MCF 10A (cell line): Measurements from ENCODE around the gene PCDHA3. TPM values are rescaled to one million over a fixed set of nuclear protein-coding genes. Genes with fewer than 3 reads are reported as not detected.
"Not testable (repeated sequence)": the region's sequence is repeated elsewhere in the genome, so short reads cannot be mapped to it uniquely, and the experiment has no call there.

Experiments used
- BruUV-seq: library from RNA; stranded (reverse); fragments of 400-500 nt; replicated peaks from 2 replicates; lab custom pipeline; 2021; lab: Mats Ljungman, UMichigan
- CTCF ChIA-PET: fragments of 300-600 bp; sonication (Branson Sonifier 250); formaldehyde crosslinking; extraction: SDS; loops from one replicate; lab custom pipeline; 2021; ENCODE audit warnings: antibody characterized with exemption, inconsistent platforms; lab: Yijun Ruan, JAX
- POLR2A ChIA-PET: fragments of 300-600, 350-650 bp; sonication (Branson Sonifier 250); formaldehyde crosslinking; extraction: SDS; loops from one replicate; lab custom pipeline; 2020; ENCODE audit warnings: antibody characterized with exemption, inconsistent platforms; lab: Yijun Ruan, JAX
- DNase-seq: peaks from one replicate; pipeline ENCODE4 v3.0.0-alpha.2; 2018; ENCODE audit not compliant: unreplicated experiment
- H3K27ac Mint-ChIP-seq: one replicate; pipeline ENCODE4 v1.8.0; 2022; ENCODE audit warnings: mild to moderate bottlenecking, low read depth, mixed read lengths; ENCODE audit not compliant: unreplicated experiment
- H3K27me3 Mint-ChIP-seq: one replicate; pipeline ENCODE4 v1.8.0; 2022; ENCODE audit warnings: mixed read lengths; ENCODE audit not compliant: insufficient read depth, unreplicated experiment
- H3K36me3 Mint-ChIP-seq: one replicate; pipeline ENCODE4 v1.8.0; 2022; ENCODE audit warnings: mild to moderate bottlenecking, moderate library complexity, mixed read lengths; ENCODE audit not compliant: insufficient read depth, unreplicated experiment
- H3K4me1 Mint-ChIP-seq: one replicate; pipeline ENCODE4 v1.8.0; 2022; ENCODE audit warnings: mixed read lengths; ENCODE audit not compliant: insufficient read depth, unreplicated experiment
- H3K4me3 Mint-ChIP-seq: one replicate; pipeline ENCODE4 v1.8.0; 2022; ENCODE audit warnings: mild to moderate bottlenecking, moderate library complexity, mixed read lengths; ENCODE audit not compliant: unreplicated experiment
- H3K9me3 Mint-ChIP-seq: one replicate; pipeline ENCODE4 v1.8.0; 2022; ENCODE audit warnings: mixed read lengths; ENCODE audit not compliant: unreplicated experiment
- intact Hi-C: fragments of 100-400 bp; cut with micrococcal nuclease; formaldehyde crosslinking; loops from 2 replicates; pipeline ENCODE4 v1.14.1; 2022
- total RNA-seq: library from RNA; stranded (reverse); gene quantifications from 2 replicates; pipeline ENCODE4 v1.2.3, GENCODE V29; 2022
- TF ChIP-seq, protein P1 (sequence below): fragments of 200-600 bp; IDR thresholded peaks from one replicate; pipeline ENCODE4 v1.8.0; 2022; ENCODE audit warnings: antibody characterized with exemption, mild to moderate bottlenecking; ENCODE audit not compliant: unreplicated experiment

PCDHA3 gene
- total RNA-seq, 1 experiment from 2014 or later, result not detected

DNA sequence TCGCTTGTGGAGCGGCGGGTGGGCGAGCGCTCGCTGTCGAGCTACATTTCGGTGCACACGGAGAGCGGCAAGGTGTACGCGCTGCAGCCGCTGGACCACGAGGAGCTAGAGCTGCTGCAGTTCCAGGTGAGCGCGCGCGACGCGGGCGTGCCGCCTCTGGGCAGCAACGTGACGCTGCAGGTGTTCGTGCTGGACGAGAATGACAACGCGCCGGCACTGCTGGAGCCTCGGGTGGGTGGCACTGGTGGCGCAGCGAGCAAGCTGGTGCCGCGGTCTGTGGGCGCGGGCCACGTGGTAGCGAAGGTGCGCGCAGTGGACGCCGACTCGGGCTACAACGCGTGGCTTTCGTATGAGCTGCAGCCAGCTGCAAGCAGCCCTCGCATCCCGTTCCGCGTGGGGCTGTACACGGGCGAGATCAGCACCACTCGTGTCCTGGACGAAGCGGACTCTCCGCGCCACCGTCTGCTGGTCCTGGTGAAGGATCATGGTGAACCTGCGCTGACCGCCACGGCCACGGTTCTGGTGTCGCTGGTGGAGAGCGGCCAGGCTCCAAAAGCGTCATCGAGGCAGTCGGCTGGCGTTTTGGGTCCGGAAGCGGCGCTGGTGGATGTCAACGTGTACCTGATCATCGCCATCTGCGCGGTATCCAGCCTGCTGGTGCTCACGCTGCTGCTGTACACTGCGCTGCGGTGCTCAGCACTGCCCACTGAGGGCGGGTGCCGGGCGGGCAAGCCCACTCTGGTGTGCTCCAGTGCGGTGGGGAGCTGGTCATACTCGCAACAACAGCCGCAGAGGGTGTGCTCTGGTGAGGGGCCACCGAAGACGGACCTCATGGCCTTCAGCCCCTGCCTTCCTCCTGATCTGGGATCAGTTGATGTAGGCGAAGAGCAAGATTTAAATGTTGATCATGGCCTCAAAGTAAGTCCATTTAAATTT, 42.2 kb downstream of the PCDHA3 start:
- POLR2A ChIA-PET, result no interaction called here
- Mint-ChIP-seq H3K27me3 (no peaks in the 10 kb centered on the region), H3K27ac (no peak overlapping the region), H3K36me3 (no peaks in the 10 kb centered on the region), H3K4me1 (no peaks in the 10 kb centered on the region), H3K9me3 (peaks cover 13% of the 10 kb centered on the region), H3K4me3 (no peak overlapping the region)
- intact Hi-C loops, result no loop called here
- no peak for DNase-seq
- no TSS peak for BruUV-seq
- CTCF ChIA-PET, result interaction anchor here (2.8 kb wide), 1 partner anchor 197 kb away, joined by 8 read pairs; no protein-coding TSS in a partner anchor
- TF ChIP-seq, protein P1, sequence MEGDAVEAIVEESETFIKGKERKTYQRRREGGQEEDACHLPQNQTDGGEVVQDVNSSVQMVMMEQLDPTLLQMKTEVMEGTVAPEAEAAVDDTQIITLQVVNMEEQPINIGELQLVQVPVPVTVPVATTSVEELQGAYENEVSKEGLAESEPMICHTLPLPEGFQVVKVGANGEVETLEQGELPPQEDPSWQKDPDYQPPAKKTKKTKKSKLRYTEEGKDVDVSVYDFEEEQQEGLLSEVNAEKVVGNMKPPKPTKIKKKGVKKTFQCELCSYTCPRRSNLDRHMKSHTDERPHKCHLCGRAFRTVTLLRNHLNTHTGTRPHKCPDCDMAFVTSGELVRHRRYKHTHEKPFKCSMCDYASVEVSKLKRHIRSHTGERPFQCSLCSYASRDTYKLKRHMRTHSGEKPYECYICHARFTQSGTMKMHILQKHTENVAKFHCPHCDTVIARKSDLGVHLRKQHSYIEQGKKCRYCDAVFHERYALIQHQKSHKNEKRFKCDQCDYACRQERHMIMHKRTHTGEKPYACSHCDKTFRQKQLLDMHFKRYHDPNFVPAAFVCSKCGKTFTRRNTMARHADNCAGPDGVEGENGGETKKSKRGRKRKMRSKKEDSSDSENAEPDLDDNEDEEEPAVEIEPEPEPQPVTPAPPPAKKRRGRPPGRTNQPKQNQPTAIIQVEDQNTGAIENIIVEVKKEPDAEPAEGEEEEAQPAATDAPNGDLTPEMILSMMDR, result no peak

DNA sequence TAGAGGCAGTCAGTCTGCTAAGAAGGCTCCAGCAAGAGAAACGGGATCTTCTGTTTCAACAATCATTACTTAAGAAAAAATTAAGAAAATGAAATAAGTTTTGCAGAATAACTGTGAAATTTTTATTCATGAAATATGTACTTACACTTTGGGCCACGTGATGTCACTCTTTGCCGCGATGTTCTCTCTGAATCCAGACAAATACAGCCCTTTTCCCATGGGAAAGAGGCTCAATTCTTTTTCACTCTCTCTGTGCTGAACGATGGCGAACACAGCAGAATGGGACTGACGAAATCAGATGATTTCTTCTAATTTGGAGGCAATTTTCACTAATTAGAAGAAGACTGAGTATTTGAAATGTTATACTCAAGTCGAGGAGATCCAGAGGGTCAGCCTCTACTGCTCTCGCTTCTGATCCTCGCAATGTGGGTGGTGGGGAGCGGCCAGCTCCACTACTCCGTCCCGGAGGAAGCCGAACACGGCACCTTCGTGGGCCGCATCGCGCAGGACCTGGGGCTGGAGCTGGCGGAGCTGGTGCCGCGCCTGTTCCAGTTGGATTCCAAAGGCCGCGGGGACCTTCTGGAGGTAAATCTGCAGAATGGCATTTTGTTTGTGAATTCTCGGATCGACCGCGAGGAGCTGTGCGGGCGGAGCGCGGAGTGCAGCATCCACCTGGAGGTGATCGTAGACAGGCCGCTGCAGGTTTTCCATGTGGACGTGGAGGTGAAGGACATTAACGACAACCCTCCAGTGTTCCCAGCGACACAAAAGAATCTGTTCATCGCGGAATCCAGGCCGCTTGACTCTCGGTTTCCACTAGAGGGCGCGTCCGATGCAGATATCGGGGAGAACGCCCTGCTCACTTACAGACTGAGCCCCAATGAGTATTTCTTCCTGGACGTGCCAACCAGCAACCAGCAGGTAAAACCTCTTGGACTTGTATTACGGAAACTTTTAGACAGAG, 47.6 kb downstream of the PCDHA3 start, which contains the start of gene PCDHA9:
Gene PCDHA9, plus strand, starts transcription at position 244 of the 964 bp plus-strand sequence. Its CDS starts 114 bp downstream, at position 358.
- BruUV-seq, H3K4me3 Mint-ChIP-seq, H3K9me3 Mint-ChIP-seq, H3K27ac Mint-ChIP-seq, H3K4me1 Mint-ChIP-seq, POLR2A ChIA-PET, H3K36me3 Mint-ChIP-seq, H3K27me3 Mint-ChIP-seq: not testable (repeated sequence)
- intact Hi-C loops, result loop anchor here (1.0 kb wide), 1 partner anchor 193 kb away; no protein-coding TSS in a partner anchor
- CTCF ChIA-PET, result interaction anchor here (0.5 to 0.6 kb wide), 2 partner anchors 65 to 174 kb away, joined by 3 to 6 read pairs; no protein-coding TSS in a partner anchor
- peak; percentile 11 for DNase-seq
- TF ChIP-seq, protein P1, result peak; percentile 24

DNA sequence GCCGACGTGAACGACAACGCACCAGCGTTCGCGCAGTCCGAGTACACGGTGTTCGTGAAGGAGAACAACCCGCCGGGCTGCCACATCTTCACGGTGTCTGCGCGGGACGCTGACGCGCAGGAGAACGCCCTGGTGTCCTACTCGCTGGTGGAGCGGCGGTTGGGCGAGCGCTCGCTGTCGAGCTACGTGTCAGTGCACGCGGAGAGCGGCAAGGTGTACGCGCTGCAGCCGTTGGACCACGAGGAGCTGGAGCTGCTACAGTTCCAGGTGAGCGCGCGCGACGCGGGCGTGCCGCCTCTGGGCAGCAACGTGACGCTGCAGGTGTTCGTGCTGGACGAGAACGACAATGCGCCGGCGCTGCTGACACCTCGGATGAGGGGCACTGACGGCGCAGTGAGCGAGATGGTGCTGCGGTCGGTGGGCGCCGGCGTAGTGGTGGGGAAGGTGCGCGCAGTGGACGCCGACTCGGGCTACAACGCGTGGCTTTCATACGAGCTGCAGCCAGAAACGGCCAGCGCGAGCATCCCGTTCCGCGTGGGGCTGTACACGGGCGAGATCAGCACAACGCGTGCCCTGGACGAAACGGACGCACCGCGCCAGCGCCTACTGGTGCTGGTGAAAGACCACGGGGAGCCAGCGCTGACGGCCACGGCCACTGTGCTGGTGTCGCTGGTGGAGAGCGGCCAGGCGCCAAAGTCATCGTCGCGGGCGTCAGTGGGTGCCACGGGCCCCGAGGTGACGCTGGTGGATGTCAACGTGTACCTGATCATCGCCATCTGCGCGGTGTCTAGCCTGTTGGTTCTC, 49.2 kb downstream of the PCDHA3 start:
- H3K4me1 Mint-ChIP-seq, H3K4me3 Mint-ChIP-seq, H3K27me3 Mint-ChIP-seq, H3K36me3 Mint-ChIP-seq, H3K9me3 Mint-ChIP-seq, DNase-seq, POLR2A ChIA-PET, BruUV-seq, intact Hi-C loops, H3K27ac Mint-ChIP-seq: not testable (repeated sequence)
- CTCF ChIA-PET, result interaction anchor here (0.6 to 0.7 kb wide), 2 partner anchors 44 to 160 kb away, joined by 3 read pairs; no protein-coding TSS in a partner anchor

Other genes with a start within 250 kb of the PCDHA3 start
- 105 and 107 TPM in 2 replicates for gene SRA1, start 243.6 kb upstream of the PCDHA3 start, total RNA-seq
- 22.7 and 28.1 TPM in 2 replicates for gene APBB3, start 236.5 kb upstream of the PCDHA3 start, total RNA-seq
- gene SLC35A4, start 236.2 kb upstream of the PCDHA3 start, total RNA-seq, result 84.0 and 119 TPM in 2 replicates
- 0.79 and 2.2 TPM in 2 replicates for gene CD14, start 167.9 kb upstream of the PCDHA3 start, total RNA-seq
- 15.7 and 17.2 TPM in 2 replicates for gene TMCO6, start 161.6 kb upstream of the PCDHA3 start, total RNA-seq
- 63.2 and 82.2 TPM in 2 replicates for gene NDUFA2, start 153.4 kb upstream of the PCDHA3 start, total RNA-seq
- 128 and 160 TPM in 2 replicates for gene IK, start 153.2 kb upstream of the PCDHA3 start, total RNA-seq
- gene WDR55, start 136.2 kb upstream of the PCDHA3 start, total RNA-seq, result 35.0 and 36.4 TPM in 2 replicates
- 4.3 and 5.1 TPM in 2 replicates for gene DND1, start 127.5 kb upstream of the PCDHA3 start, total RNA-seq
- gene HARS1, start 109.7 kb upstream of the PCDHA3 start, total RNA-seq, result 126 and 131 TPM in 2 replicates
- 48.5 and 54.3 TPM in 2 replicates for gene HARS2, start 109.6 kb upstream of the PCDHA3 start, total RNA-seq
- gene ZMAT2, start 100.6 kb upstream of the PCDHA3 start, total RNA-seq, result 54.9 and 70.4 TPM in 2 replicates
- gene PCDHA1, start 14.9 kb upstream of the PCDHA3 start, total RNA-seq, result 0.07 TPM in 1 of 2 replicates, not detected in the other
- not detected in 2 replicates for gene PCDHA2, start 6.2 kb upstream of the PCDHA3 start, total RNA-seq
- 0.16 and 0.49 TPM in 2 replicates for gene PCDHA4, start 6.0 kb downstream of the PCDHA3 start, total RNA-seq
- gene PCDHA5, start 20.6 kb downstream of the PCDHA3 start, total RNA-seq, result 0.12 and 0.22 TPM in 2 replicates
- 1.0 and 1.5 TPM in 2 replicates for gene PCDHA6, start 26.9 kb downstream of the PCDHA3 start, total RNA-seq
- gene PCDHA7, start 33.2 kb downstream of the PCDHA3 start, total RNA-seq, result 0.40 and 0.69 TPM in 2 replicates
- gene PCDHA8, start 40.1 kb downstream of the PCDHA3 start, total RNA-seq, result 0.25 TPM in 1 of 2 replicates, not detected in the other
- gene PCDHA9, start 47.3 kb downstream of the PCDHA3 start, total RNA-seq, result 0.25 and 0.28 TPM in 2 replicates
- 0.15 and 0.16 TPM in 2 replicates for gene PCDHA10, start 54.8 kb downstream of the PCDHA3 start, total RNA-seq
- 0.27 and 0.49 TPM in 2 replicates for gene PCDHA11, start 67.9 kb downstream of the PCDHA3 start, total RNA-seq
- gene PCDHA12, start 74.3 kb downstream of the PCDHA3 start, total RNA-seq, result 6.1 and 9.6 TPM in 2 replicates
- 0.33 and 0.74 TPM in 2 replicates for gene PCDHA13, start 81.1 kb downstream of the PCDHA3 start, total RNA-seq
- 17.2 and 26.3 TPM in 2 replicates for gene PCDHAC1, start 125.2 kb downstream of the PCDHA3 start, total RNA-seq
- 9.3 and 12.3 TPM in 2 replicates for gene PCDHAC2, start 165.4 kb downstream of the PCDHA3 start, total RNA-seq